Stimulated activated CD4-positive, alpha-beta T cell treated with anti-CD3 and anti-CD28 coated beads, Interleukin-4, amount 100 ng/mL, for 48 hours (primary cell): ENCODE results near the gene PLXNB2.

Source experiments
- DNase-seq, 2 donors: peaks; one replicate each; pipeline ENCODE4 v3.0.0-alpha.2; 2020; ENCODE audit warnings: low read depth in 2 of 2

The PLXNB2 gene

GRCh38 chr22:50312371-50312770 lies 4.9 kb upstream of the PLXNB2 start:
- no peak for DNase-seq

- DNase-seq = no peak
These were observed 4.3 kb upstream of the PLXNB2 start for GRCh38 chr22:50311606-50312351.

GRCh38 chr22:50310949-50311444 lies 3.6 kb upstream of the PLXNB2 start:
- DNase-seq = no peak

GRCh38 chr22:50310031-50310722 lies 2.7 kb upstream of the PLXNB2 start:
- DNase-seq = no peak

- DNase-seq = no peak
These were observed 2.1 kb upstream of the PLXNB2 start for GRCh38 chr22:50309601-50309991.

GRCh38 chr22:50308986-50309600 lies 1.6 kb upstream of the PLXNB2 start:
- no peak for DNase-seq

- no peak for DNase-seq
These were observed 1.1 kb upstream of the PLXNB2 start for GRCh38 chr22:50308597-50308935.

- DNase-seq = no peak
These were observed 597 bp upstream of the PLXNB2 start for GRCh38 chr22:50307890-50308596.

- DNase-seq = no peak
These were observed 1.4 kb downstream of the PLXNB2 start for GRCh38 chr22:50305923-50306566.

- no peak for DNase-seq
These were observed 2.0 kb downstream of the PLXNB2 start for GRCh38 chr22:50305393-50305922.

- no peak for DNase-seq
These were observed 2.7 kb downstream of the PLXNB2 start for GRCh38 chr22:50304528-50305392.

GRCh38 chr22:50303848-50304527 lies 3.5 kb downstream of the PLXNB2 start:
- no peak for DNase-seq

- DNase-seq = no peak
These were observed 4.0 kb downstream of the PLXNB2 start for GRCh38 chr22:50303515-50303847.

- no peak for DNase-seq
These were observed 4.9 kb downstream of the PLXNB2 start for GRCh38 chr22:50302564-50302963.

- DNase-seq = no peak
These were observed 5.4 kb downstream of the PLXNB2 start for GRCh38 chr22:50302041-50302541.

- no peak for DNase-seq
These were observed 5.9 kb downstream of the PLXNB2 start for GRCh38 chr22:50301581-50301991.

- DNase-seq = no peak
These were observed 6.7 kb downstream of the PLXNB2 start for GRCh38 chr22:50300620-50301257.

GRCh38 chr22:50299785-50300619 lies 7.4 kb downstream of the PLXNB2 start:
- DNase-seq = no peak
